Spleen (tissue), 11 donors: ENCODE measurements around the gene CCDC12. TPM values are rescaled to one million over a fixed set of nuclear protein-coding genes. Genes with fewer than 3 reads are reported as not detected.

ENCODE experiments used
- DNase-seq: peaks from one replicate; pipeline ENCODE4 v3.0.0-alpha.2; 2020
- H3K27ac ChIP-seq, 8 donors: fragments of 200-600 bp; sonication (generic) in 7 of 8; 1 replicate in 4 of 8; 2 replicates in 4 of 8; pipeline versions ENCODE4 v1.5.0 to v1.8.0; 2016 to 2021; ENCODE audit warnings: inconsistent platforms in 4 of 8, mild to moderate bottlenecking in 4 of 8, moderate library complexity in 1 of 8
- H3K27me3 ChIP-seq, 7 donors: fragments of 200-600 bp; sonication (generic) in 6 of 7; replicated peaks in 1 of 7; 1 replicate in 4 of 7; 2 replicates in 3 of 7; pipeline versions ENCODE4 v1.5.0 to v1.8.0; 2016 to 2021; ENCODE audit warnings: inconsistent platforms in 3 of 7, mild to moderate bottlenecking in 1 of 7
- H3K36me3 ChIP-seq, 6 donors: fragments of 200-600 bp; sonication (generic) in 5 of 6; 1 replicate in 4 of 6; 2 replicates in 2 of 6; pipeline versions ENCODE4 v1.5.0 to v1.8.0; 2016 to 2021; ENCODE audit warnings: inconsistent platforms in 2 of 6
- H3K4me1 ChIP-seq, 6 donors: fragments of 200-600 bp; sonication (generic) in 5 of 6; 1 replicate in 3 of 6; 2 replicates in 3 of 6; pipeline versions ENCODE4 v1.5.0 to v1.8.0; 2016 to 2021; ENCODE audit warnings: inconsistent platforms in 3 of 6
- H3K4me3 ChIP-seq, 8 donors: fragments of 200-600 bp; sonication (generic) in 7 of 8; 1 replicate in 4 of 8; 2 replicates in 4 of 8; pipeline versions ENCODE4 v1.5.0 to v1.8.0; 2016 to 2021; ENCODE audit warnings: inconsistent platforms in 4 of 8, mild to moderate bottlenecking in 4 of 8, moderate library complexity in 2 of 8
- H3K9me3 ChIP-seq, 8 donors: fragments of 200-600 bp; sonication (generic) in 7 of 8; 1 replicate in 4 of 8; 2 replicates in 4 of 8; pipeline versions ENCODE4 v1.5.0 to v1.8.0; 2016 to 2021; ENCODE audit warnings: inconsistent platforms in 4 of 8
- CTCF ChIP-seq, 11 experiments: fragments of 200-600 bp in 7 of 11; fragments of 450-650 bp in 4 of 11; sonication (generic) in 4 of 11; IDR thresholded peaks in 8 of 11; conservative IDR thresholded peaks in 3 of 11; 1 replicate in 7 of 11; 2 replicates in 4 of 11; pipeline versions ENCODE4 v1.4.0 to v1.8.0; 2016 to 2021; ENCODE audit warnings: antibody characterized with exemption in 11 of 11, inconsistent platforms in 4 of 11, mild to moderate bottlenecking in 1 of 11
- POLR2A ChIP-seq, 3 donors: fragments of 450-650 bp; IDR thresholded peaks; one replicate each; pipeline ENCODE4 v1.5.1; 2017; ENCODE audit warnings: antibody characterized with exemption in 3 of 3, mild to moderate bottlenecking in 1 of 3
- POLR2AphosphoS5 ChIP-seq, 3 donors: sonication (generic); formaldehyde crosslinking; IDR thresholded peaks; one replicate each; pipeline ENCODE4 v1.5.1; 2017; ENCODE audit warnings: antibody characterized with exemption in 3 of 3
- whole genome bisulfite sequencing, 5 donors: extraction: QIAGEN DNeasy Blood & Tissue Kit in 3 of 5; methylation state at CpG; one replicate each; pipeline versions ENCODE4 v1.1.5 to v1.1.7; 2013 to 2018; 5-methylcytosine and 5-hydroxymethylcytosine counted together
- intact Hi-C: fragments of 100-400 bp; cut with DNase I; formaldehyde crosslinking; loops from one replicate; pipeline ENCODE4 v1.15.0; 2023; ENCODE audit warnings: low total_unique reads
- polyA plus RNA-seq, 3 donors: library from polyadenylated mRNA; stranded (reverse); fragments of 200-250 nt; gene quantifications; one replicate each; pipeline ENCODE4 v1.2.1, GENCODE V29; 2013
- total RNA-seq, 7 donors: library from RNA; depleted of rRNA in 3 of 7; stranded (reverse); fragments of >200 nt in 3 of 7; fragmentation: NEBNext Ultra II Directional in 4 of 7; extraction: Animal tissue kit (Norgen Biotek cat#: 25700) in 4 of 7; gene quantifications; one replicate each; pipeline versions ENCODE4 v1.1.0 to v1.2.1, GENCODE V29; 2016 to 2021
- donor health status: healthy with polysubstance abuse.
- donor health status: DM: no; HTN: no; CAD: no; lungs with moderate emphysema.
- donor health status: DM: no; HTN: no; CAD: no.
- donor health status: Bipolar disorder and iron deficiency.
- donor health status: healthy.
- donor health status: DM: no; HTN: no; CAD: no.
- donor health status: DM: yes; HTN: yes; CAD: no.

The CCDC12 gene
- total and polyA plus RNA-seq, 10 donors, result 36.5 to 124 (median 55.7) TPM

GRCh38 chr3:46974421-46975171 is 1.9 kb downstream of the CCDC12 start:
- H3K36me3 ChIP-seq, result peaks cover 0 to 15% (median 0%) of the 10 kb centered on the region in 6 donors
- H3K4me3 ChIP-seq, result peak overlapping the region in 5 of 8 donors; percentile 86 to 96 (median 89)
- no peaks in the 10 kb centered on the region for H3K27me3 ChIP-seq
- H3K4me1 ChIP-seq, result peaks cover 45 to 94% (median 86%) of the 10 kb centered on the region in 6 donors
- TF ChIP-seq CTCF (IDR thresholded peaks at IDR 0.05 in 8 of 11, conservative IDR thresholded peaks at IDR 0.05 in 3 of 11), result no peak
- intact Hi-C loops, result no loop called here
- 59 to 69% (median 60%) methylated on average over 9 of the region's 9 CpGs for WGBS, 5 donors
- H3K9me3 ChIP-seq, result no peaks in the 10 kb centered on the region
- peak overlapping the region; percentile 7 to 96 (median 58) for H3K27ac ChIP-seq
- peak; percentile 37 for DNase-seq

- peak; percentile 14 for DNase-seq
- TF ChIP-seq POLR2AphosphoS5 (IDR thresholded peaks at IDR 0.05), result no peak
- no peak for TF ChIP-seq CTCF (IDR thresholded peaks at IDR 0.05 in 8 of 11, conservative IDR thresholded peaks at IDR 0.05 in 3 of 11)
- TF ChIP-seq POLR2A (IDR thresholded peaks at IDR 0.05), result no peak
- Histone ChIP-seq H3K4me3 (no peak overlapping the region), H3K4me1 (peaks cover 52 to 95% (median 87%) of the 10 kb centered on the region in 6 donors), H3K27me3 (no peaks in the 10 kb centered on the region), H3K27ac (peak overlapping the region in 6 of 8 donors; percentile 38 to 62 (median 47)), H3K36me3 (peaks cover 0 to 34% (median 0%) of the 10 kb centered on the region in 6 donors), H3K9me3 (no peaks in the 10 kb centered on the region)
- intact Hi-C loops, result no loop called here
- 52 to 69% (median 56%) methylated on average over 2 of the region's 2 CpGs for WGBS, 5 donors
Measured at GRCh38 chr3:46972396-46972795, 4.1 kb downstream of the CCDC12 start.

- peak; percentile 47 for DNase-seq
- no peak for TF ChIP-seq POLR2AphosphoS5 (IDR thresholded peaks at IDR 0.05)
- no peak for TF ChIP-seq POLR2A (IDR thresholded peaks at IDR 0.05)
- TF ChIP-seq CTCF (IDR thresholded peaks at IDR 0.05 in 8 of 11, conservative IDR thresholded peaks at IDR 0.05 in 3 of 11), result no peak
- Histone ChIP-seq H3K4me1 (peaks cover 50 to 96% (median 87%) of the 10 kb centered on the region in 6 donors), H3K9me3 (no peaks in the 10 kb centered on the region), H3K27me3 (no peaks in the 10 kb centered on the region), H3K4me3 (peak overlapping the region in 1 of 8 donors; percentile 18), H3K36me3 (peaks cover 0 to 34% (median 0%) of the 10 kb centered on the region in 6 donors), H3K27ac (peak overlapping the region in 7 of 8 donors; percentile 22 to 62 (median 46))
- intact Hi-C loops, result no loop called here
- 0 to 41% (median 23%) methylated on average over 1 of the region's 1 CpG for WGBS, 5 donors
Measured at GRCh38 chr3:46971742-46972141, 4.8 kb downstream of the CCDC12 start.

- no peak for TF ChIP-seq POLR2A (IDR thresholded peaks at IDR 0.05)
- TF ChIP-seq CTCF (IDR thresholded peaks at IDR 0.05 in 8 of 11, conservative IDR thresholded peaks at IDR 0.05 in 3 of 11), result no peak
- no peak for TF ChIP-seq POLR2AphosphoS5 (IDR thresholded peaks at IDR 0.05)
- Histone ChIP-seq H3K27ac (peak overlapping the region in 6 of 8 donors; percentile 26 to 62 (median 42)), H3K4me1 (peaks cover 56 to 100% (median 93%) of the 10 kb centered on the region in 6 donors), H3K4me3 (peak overlapping the region in 1 of 8 donors; percentile 18), H3K36me3 (peaks cover 0 to 34% (median 0%) of the 10 kb centered on the region in 6 donors), H3K27me3 (no peaks in the 10 kb centered on the region), H3K9me3 (no peaks in the 10 kb centered on the region)
- WGBS, 5 donors, result 49 to 63% (median 52%) methylated on average over 6 of the region's 6 CpGs
- intact Hi-C loops, result no loop called here
- DNase-seq, result peak; percentile 42
Measured at GRCh38 chr3:46971151-46971550, 5.4 kb downstream of the CCDC12 start.
